Keratinocyte (primary cell): ENCODE measurements around the gene CRTC3.

Source experiments
- EZH2 ChIP-seq: IDR thresholded peaks from one replicate; pipeline ENCODE4 v1.6.1; 2012; ENCODE audit warnings: inconsistent platforms, mild to moderate bottlenecking, low read length, moderate library complexity
- TF ChIP-seq, protein P1 (sequence below), 3 experiments: IDR thresholded peaks in 1 of 3; conservative IDR thresholded peaks in 1 of 3; optimal IDR thresholded peaks in 1 of 3; 2 replicates in 2 of 3; 3 replicates in 1 of 3; pipeline versions ENCODE3 to v1.5.1; 2011; ENCODE audit warnings: low read length in 3 of 3, mild to moderate bottlenecking in 3 of 3, moderate library complexity in 2 of 3, control low read depth in 1 of 3, inconsistent platforms in 1 of 3; ENCODE audit not compliant: insufficient read depth in 2 of 3; ENCODE audit errors: extremely low read depth in 1 of 3

- TF ChIP-seq, protein P1, sequence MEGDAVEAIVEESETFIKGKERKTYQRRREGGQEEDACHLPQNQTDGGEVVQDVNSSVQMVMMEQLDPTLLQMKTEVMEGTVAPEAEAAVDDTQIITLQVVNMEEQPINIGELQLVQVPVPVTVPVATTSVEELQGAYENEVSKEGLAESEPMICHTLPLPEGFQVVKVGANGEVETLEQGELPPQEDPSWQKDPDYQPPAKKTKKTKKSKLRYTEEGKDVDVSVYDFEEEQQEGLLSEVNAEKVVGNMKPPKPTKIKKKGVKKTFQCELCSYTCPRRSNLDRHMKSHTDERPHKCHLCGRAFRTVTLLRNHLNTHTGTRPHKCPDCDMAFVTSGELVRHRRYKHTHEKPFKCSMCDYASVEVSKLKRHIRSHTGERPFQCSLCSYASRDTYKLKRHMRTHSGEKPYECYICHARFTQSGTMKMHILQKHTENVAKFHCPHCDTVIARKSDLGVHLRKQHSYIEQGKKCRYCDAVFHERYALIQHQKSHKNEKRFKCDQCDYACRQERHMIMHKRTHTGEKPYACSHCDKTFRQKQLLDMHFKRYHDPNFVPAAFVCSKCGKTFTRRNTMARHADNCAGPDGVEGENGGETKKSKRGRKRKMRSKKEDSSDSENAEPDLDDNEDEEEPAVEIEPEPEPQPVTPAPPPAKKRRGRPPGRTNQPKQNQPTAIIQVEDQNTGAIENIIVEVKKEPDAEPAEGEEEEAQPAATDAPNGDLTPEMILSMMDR (optimal IDR thresholded peaks at IDR 0.05 in 1 of 3, IDR thresholded peaks at IDR 0.05 in 1 of 3, conservative IDR thresholded peaks at IDR 0.05 in 1 of 3; ENCODE audit: extremely low read depth in 1 of 3, insufficient read depth in 2 of 3, low read length in 3 of 3), result no peak
- TF ChIP-seq EZH2, result no peak
Observed at GRCh38 chr15:90599644-90600043, 69.9 kb downstream of the CRTC3 start.
